ENCODE results near the gene HRAS.

Gene HRAS

DNA sequence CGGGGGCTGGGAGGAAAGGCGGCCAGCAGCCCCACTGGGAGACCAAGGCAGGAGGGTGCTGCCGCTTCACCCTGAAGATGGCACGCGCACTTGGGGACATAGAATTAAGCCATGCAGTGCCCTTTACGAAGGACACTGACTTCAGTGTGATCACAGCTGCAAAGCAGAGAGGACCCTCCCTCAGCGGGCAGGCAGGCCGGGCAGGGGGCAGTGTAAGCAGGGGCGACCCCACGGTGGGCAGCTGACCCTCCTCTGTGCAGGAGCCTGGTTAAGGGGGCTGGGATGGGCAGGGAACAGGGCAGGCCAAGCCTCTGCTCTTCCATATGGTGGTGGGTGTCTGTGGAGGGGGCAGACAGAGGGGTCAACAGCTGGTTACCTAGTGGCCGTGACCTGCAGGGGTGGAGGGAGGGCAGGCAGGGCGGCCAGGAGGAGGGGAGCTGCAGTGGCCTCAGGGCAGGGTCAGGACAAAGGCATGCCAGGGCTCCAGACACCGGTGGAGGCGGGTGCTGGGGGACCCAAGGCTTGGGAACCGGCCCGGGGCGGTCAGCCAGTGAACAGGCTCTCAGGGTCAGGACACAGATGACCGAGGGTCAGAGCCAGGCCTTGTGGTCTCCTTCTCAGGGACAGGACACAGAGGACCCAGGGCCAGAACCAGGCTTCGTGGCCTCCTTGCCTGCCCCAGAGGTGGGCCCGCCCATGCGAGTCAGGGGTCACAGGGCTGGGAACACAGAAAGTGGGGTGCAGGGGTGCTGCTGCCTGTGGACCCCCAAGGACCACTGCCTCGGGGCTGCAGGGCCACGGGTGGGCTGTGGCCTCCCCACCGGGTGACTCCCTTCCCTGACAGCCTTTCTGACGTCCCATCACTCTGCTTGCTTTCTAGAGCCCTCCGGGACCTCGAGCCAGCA is 18.0 kb upstream of the HRAS start:
- DNase-seq, result no peak

DNA sequence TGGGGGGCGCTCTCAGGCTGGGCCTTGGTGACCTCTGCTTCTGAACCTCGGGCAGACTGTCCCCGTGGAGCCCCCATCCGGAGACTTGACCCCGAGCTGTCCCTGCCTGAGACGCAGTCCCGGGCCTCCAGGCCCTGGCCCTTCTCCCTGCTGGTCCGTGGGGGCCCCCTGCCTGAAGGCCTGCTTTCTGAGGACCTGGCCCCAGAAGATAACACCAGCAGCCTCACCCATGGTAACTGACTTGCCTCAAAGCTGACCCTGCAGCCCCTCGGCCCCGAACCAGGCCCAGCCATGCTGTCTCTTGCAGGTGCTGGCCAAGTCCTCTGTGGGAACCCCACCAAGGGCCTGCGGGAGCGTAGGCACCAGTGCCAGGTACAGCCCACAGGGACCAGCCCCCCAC is 16.2 kb upstream of the HRAS start:
- DNase-seq, result no peak

DNA sequence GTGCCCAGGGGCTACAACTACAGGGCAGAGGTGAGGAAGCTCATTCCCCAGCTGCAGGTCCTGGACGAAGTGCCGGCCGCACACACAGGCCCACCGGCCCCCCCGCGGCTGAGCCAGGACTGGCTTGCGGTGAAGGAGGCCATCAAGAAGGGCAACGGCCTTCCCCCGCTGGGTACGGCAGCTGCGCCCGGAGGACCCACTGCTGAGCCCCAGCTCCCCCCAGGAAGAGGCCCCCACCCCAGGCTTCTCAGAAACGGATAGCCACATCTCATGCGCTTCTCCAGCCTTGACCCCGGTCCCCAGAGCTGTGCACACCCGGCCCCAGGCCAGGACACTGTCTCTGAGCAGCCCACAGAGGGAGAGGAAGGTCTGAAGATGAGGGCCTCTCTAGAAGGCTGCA is 15.8 kb upstream of the HRAS start:
- DNase-seq, result no peak

DNA sequence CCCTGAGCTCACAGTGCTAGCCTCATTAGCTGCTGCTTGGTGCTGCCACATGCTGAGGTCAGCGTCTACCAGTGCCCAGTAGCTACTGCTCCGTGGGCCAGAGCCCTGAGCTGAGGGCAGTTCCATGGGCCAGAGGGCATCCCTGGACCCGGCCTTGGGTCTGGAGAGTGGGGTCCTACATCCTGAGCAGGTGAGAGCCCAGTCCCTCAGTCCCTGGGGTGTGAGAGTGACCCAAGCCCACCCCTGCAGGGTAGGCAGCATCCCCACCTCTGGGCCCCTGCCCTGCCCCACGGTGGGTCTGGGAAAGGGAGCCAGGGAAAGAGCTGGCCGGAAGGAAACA is 15.3 kb upstream of the HRAS start:
- no peak for DNase-seq

DNA sequence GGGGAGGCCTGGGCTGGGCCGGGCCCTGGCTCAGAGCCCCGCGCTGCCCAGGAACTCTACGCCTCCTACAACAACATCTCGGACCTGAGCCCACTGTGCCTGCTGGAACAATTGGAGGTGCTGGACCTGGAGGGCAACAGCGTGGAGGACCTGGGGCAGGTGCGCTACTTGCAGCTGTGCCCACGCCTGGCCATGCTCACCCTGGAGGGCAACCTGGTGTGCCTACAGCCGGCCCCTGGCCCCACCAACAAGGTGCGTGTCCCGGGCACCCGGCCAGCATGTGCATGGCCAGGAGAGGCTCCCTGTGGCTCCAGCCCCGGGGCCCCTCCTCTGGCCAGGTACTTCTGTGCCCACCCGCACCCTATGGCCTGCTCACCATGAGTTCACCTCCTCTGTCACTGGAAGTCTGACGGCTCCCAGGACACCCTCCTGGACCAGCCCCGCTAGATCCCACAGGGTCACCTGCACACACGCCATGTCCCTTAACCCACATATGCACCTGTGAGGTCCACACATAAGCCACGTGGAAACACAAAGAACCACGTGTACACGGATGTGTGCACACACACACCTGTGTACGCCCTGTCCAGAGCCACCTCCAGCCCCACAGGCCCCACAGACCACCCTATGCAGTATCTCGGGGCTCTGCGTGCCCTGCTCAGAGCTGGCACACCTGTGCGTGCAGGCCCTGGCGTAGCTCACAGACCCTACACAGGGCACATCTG is 14.8 kb upstream of the HRAS start:
- no peak for DNase-seq

DNA sequence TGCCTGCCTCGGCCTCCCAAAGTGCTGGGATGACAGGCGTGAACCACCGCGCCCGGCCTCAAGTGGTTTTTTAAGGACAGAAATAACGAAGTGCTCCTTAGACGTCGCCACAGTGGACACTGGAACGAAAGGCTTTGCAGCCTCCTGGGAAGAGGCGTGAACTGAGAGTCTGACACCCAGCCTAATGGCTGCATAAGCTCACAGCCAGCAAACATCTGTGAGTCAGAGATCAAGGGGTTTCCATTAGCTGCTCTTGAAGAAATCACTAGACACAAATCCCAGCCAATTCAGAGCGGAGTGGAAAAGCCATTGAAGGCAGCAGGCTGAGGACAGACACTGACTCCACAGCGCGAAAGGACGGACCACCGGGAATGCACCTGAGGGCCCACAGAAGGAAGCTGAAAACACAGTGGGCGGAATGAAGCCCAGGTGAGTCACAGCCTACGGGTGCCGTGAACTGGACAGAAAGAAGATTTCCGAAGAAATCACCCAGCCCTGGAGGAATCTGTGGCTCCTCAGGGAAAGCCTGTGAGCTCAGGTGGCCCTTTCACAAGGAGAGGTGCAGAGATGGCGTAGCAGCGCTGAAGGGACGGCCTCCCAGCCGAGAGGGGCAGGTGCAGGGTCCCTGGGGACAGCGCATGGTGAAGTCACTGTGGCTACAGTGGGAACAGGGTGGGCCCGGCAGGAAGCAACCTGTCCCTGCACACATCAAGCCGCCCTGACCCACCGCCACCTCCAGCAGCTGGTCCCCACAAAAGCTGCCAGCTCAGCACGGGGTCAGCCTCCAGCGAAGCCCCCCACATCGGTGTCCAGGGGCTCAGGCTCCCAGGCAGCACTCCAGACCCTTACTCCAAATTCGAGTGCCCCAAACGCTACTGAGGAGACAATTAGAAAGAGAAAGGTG is 13.6 kb upstream of the HRAS start:
- no peak for DNase-seq

DNA sequence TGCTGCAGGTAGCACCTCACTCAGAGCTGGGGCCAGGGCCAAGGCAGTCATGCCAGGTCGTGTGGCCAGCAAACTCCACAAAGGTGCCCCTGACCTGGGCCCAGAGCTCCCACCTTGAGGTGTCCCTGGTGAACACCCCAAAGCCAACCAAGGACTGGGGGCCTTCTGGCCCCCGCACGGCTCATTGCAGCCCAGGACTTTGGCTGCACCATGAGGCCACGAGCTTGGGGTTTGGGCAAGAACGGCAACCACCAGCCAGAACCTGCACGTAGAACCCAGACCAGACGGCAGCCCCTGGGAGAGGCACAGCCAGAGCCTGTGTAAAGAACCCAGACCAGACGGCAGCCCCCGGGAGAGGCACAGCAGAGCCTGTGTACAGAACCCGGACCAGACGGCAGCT is 9.8 kb upstream of the HRAS start:
- no peak for DNase-seq

DNA sequence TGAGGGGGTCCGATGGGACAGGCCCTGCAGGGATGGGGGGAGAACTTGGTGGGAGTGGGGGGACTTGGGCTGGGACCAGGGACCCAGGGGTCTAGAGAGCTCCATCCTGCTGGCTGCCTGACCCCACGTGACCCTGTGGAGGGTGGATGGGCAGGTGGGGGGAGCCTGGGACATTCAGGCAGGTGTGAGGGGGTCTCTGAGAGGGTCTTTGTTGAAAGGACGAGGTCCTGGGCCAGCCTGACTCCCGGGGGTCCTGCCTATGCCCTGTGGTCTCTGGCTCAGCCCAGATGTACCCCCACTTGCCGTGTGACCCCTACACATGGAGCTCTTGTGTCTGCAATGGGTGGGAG is 9.4 kb upstream of the HRAS start:
- no peak for DNase-seq

DNA sequence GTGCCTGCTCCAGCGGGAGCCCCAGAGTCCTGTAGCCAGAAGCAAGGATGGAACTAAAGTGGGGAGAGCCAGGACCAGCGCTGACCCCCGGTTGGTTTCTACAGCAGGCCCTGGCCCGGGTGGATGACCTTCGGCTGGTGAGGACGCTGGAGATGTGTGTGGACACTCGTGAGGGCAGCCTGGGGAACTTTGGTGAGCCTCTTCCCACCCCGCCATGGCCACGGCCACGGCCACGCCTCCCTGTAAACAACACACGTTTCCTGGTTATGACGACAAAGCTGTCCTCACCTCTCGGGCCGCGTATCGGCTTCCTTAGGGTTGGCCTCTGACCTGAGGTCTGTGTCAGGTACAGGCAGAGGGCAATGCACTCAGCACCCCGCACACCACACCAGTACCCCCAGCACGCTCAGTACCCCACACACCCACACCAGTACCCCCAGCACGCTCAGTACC is 6.1 kb upstream of the HRAS start:
- DNase-seq, result no peak

DNA sequence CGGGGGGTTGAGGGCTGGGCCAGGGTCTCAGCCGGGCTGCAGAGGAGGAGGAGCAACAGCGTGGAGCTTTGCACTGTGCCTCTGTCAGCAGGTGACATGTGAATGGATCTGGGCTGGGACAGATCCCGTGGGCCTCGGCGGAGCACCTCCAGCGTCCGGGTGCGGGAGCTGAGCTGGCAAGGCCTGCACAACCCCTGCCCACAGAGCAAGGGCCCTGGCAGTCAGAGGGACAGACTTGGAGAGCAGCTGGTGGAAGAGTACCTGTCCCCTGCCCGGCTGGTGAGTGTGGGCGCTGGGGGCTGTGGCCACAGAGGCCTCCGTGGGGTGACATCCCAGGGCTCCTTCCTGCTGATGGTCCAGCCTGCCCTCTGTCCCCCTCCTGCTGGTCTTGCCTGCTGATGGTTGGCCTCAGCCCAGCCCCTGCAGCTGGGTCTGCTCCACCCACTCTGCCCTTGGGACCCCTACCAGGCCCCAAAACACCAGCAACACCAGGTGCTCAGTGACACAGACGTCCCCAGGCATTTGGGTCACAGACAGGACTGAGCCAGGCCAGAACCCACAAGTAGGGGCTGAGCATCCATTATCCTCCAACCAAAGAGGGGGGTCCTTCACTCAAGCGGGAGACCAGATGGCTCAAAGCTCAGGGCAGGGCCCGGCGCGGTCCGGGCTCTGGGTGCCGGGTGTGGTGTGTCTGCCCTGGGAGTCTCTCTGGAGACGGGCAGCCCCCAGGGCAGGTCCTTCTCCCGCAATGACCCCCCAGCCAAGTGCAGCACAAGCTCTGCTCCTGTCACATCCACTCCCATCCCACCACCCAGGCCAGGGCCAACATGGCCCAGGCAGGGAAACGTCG is 5.4 kb upstream of the HRAS start:
- no peak for DNase-seq

DNA sequence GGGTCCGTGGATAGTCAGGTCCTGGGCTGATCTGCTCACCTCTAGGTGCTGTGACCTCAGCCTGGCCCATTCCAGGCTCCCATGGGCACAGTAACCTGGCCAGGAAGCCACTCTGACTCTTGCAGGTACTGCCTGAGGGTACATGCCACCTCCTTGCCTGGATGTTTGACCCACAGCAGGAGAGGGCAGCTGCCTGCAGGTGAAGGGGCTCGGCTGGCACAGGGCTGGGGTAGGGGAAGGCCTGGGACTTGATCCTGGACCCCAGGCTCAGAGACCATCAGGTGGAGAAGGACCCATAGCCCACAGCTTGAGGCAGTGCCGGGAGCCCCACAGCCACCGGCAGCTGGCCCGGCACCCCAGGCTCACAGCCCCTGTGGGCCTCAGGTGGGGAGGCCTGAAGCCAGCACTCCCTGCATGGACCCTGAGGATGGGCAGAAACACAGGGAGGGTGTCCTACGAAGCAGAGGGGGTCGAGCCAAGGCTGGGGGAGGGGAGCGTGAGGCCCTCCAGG is 4.7 kb upstream of the HRAS start:
- no peak for DNase-seq

DNA sequence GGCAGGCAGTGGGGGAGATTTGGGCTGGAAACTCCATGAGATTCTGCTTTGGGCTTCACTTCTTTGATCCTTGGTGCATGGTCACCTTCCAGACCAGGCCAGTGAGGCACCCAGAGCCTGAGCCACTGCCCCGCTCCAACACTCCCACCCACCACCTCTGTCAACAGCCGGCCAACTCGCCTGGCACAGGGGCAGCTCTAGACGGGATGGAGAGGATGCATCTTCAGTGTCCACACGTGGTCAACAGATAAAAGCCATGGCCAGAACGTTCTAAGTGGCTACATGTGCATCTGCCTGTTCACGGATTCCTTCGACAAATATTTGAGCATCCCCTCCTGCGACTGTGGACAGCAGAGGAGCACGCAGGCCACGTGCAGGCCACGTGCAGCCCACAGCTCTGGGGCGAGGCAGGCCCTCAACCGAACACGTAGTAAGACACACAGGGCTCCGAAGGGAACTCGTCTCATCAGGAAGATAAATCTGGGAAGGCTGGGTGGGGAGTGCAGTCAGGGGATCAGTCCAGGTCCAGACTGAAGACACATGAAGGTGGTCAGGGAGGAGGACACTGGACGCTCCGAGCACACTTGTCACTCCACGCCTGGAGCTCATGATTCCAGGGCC is 3.2 kb upstream of the HRAS start:
- no peak for DNase-seq

DNA sequence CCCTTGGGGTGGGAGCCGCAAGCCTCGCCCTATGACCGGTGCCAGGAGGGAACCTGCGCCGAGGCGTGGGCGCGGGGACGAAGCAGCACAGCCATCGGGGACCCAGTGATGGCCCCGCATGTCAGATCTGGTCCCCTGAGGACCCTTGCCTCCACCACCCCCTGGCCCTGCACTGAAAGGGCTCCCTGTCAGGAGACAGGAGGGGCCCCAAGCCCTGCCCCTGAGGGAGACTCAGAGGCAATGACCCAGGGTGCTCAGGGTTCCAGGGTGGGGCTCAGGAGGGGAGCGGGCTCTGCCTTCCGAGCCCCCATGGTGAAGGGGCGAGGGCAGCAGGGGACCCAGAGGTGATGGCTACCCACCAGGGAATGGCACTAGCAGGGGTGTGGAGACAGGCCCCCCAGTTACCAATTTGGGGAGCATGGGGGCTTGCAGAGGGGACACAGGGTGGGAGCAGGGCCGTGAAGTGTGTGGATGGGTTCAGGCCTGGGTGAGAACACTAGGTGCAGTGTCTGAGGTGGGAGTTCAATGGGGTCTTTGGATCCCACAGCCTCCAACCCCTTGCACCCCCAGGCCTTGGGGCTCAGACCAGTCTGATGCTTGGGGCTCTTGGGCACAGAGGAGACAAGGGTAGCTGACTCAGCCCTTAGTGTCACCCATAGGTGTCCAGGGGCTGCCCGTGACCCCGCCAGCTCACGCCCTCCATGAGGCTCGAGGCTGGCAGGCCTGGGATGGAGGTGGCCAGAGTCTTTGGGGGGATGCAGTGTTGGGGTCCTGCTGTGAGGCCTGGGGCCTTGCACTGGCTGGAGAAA is 2.5 kb upstream of the HRAS start:
- DNase-seq, result no peak

DNA sequence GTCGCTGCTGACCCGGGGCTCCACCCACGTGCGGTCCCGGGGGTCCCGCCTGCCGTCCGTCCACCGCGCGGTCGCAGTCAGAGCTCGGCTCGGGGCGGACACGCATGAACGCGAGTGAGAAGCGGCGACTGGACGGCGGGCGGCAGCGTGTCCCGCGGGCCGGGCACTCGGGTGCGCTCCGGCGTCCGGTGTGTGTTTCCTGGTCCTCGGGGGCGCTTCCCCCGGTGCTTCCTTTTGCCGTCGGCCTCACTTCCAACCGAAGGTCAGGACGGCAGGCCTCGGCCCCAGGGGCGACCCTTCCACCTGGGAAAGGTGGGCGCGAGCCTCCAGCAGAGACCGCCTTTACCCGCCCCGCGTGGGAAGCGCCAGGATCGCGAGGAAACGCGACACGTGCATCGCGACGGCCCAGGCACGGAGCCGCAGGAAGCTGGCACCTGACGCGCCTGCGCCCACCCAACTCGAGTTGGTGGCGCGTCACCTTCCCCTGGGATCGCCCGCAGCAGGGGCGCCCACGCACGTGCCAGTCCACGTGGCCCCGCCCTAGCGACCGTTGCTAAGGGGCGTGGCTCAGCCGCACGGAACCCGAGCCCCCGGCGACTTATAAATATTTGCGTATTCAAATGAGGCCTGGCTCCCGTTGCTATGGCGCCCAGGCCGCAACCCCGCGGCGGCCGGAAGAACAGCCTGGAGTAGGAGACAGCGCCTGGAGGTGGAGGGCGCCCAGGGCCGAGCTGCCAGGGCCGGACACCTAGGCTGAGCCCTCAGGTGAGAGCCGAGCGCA is 1.7 kb upstream of the HRAS start, which contains the start of gene LRRC56:
LRRC56 (plus strand) TSS at position 687 of the 781 bp plus-strand sequence. CDS start 3,158 bp downstream, outside the sequence.
- DNase-seq, result no peak

DNA sequence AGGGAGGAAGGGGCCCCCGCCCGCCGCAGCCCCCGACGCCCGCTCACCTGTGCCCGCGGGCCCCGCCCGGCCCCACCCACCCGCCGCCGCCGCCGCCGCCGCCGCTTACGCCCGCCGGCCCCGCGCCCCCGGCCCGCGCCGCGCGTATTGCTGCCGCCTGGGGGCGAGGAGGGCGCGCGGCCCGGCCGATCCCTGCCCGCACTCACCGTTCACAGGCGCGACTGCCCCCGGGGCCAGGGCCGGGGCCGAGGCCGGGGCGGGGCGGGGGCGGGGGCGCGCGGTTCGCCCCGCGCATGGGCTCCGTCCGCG is 212 bp downstream of the HRAS start:
- no peak for DNase-seq

DNA sequence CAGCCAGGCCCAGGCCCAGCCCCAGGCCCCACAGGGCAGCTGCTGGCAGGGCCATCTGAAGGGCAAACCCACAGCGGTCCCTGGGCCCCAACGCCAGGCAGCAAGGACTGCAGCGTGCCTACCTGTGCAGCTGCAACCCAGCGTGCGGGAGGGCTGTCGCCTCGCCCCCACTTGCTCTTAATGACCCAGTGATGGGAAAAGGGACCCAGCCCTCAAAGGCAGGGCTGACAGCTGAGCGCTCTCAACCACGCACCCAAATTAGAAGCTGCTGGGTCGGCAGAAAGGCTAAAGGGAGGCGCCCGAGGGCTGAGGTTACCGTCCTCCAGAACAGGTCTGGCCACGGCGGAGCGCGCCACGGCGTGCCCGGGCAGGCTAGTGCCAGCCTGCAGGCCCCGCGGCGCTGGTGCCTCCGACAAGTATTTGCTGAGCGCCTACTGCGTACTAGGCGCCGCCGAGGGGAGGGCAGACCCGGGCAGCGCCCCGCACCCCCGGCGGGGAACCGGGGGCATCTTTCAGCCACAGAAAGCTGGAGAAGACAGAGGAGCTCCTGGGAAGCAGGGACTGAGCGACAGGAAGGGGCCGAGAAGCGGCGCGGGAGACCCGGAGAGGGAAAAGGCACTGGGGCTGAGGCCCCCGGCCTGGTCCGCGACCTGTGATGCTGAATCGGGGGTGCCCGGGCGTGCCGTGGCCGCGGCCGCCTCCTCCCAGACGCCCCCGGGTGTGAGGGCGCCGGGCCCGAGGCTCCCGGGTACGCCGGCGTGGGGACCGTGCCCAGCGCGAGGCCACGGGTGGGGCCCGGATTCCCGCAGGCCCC is 773 bp downstream of the HRAS start:
- no peak for DNase-seq

DNA sequence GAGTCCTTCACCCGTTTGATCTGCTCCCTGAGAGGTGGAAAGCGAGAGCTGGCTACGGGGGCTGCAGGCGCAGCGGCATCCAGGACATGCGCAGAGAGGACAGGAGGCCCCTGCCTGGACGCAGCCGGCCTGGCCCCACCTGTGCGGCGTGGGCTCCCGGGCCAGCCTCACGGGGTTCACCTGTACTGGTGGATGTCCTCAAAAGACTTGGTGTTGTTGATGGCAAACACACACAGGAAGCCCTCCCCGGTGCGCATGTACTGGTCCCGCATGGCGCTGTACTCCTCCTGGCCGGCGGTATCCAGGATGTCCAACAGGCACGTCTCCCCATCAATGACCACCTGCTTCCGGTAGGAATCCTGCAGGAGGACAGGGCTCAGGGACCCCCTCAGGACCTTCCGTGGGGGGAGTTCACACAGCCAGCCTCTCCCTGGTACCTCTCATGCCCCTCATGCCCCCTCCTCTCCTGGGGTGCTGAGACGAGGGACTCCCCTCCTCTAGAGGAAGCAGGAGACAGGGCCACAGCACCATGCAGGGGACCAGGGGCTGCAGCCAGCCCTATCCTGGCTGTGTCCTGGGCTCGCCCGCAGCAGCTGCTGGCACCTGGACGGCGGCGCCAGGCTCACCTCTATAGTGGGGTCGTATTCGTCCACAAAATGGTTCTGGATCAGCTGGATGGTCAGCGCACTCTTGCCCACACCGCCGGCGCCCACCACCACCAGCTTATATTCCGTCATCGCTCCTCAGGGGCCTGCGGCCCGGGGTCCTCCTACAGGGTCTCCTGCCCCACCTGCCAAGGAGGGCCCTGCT is 1.6 kb downstream of the HRAS start:
- DNase-seq, result no peak

DNA sequence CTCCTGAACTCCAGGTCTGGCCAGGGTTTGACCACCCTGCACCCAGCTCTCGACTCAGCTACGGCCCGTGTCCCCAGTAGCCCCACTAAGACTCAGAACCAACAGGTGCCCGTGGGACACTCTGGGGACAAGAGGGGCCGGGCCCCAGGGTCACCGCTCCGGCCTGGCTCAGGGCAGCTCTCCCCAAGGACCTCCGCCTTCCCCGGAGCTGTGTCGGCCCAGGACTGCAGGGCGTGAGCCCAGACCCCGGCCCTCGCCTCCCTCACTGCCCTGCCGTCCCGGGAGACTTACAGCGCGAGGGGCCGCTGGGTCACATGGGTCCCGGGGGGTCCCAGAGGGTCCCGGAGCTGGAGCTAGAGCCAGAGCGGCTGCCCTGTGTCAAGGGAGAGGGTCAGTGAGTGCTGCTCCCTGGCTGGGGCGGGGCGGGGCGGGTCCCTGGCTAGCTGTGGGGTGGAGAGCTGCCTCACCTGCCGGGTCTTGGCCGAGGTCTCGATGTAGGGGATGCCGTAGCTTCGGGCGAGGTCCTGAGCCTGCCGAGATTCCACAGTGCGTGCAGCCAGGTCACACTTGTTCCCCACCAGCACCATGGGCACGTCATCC is 2.3 kb downstream of the HRAS start:
- DNase-seq, result no peak

Measured in NCI-H446 (cell line).